ENCODE results near the gene EDDM3A.

- TF ChIP-seq, protein P1, sequence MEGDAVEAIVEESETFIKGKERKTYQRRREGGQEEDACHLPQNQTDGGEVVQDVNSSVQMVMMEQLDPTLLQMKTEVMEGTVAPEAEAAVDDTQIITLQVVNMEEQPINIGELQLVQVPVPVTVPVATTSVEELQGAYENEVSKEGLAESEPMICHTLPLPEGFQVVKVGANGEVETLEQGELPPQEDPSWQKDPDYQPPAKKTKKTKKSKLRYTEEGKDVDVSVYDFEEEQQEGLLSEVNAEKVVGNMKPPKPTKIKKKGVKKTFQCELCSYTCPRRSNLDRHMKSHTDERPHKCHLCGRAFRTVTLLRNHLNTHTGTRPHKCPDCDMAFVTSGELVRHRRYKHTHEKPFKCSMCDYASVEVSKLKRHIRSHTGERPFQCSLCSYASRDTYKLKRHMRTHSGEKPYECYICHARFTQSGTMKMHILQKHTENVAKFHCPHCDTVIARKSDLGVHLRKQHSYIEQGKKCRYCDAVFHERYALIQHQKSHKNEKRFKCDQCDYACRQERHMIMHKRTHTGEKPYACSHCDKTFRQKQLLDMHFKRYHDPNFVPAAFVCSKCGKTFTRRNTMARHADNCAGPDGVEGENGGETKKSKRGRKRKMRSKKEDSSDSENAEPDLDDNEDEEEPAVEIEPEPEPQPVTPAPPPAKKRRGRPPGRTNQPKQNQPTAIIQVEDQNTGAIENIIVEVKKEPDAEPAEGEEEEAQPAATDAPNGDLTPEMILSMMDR (conservative IDR thresholded peaks at IDR 0.05; ENCODE audit: low read length), result no peak
- no peak for TF ChIP-seq EZH2phosphoT487 (IDR thresholded peaks at IDR 0.05; ENCODE audit: borderline replicate concordance, low read depth, low read length)
Measured at GRCh38 chr14:20734430-20734806, 11.3 kb upstream of the EDDM3A start.

Data from OCI-LY7 (cell line).